ENCODE measurements around the gene CAND1.

- TF ChIP-seq CTCF (IDR thresholded peaks at IDR 0.05): no peak
- TF ChIP-seq EP300 (IDR thresholded peaks at IDR 0.05): no peak
- no peak for TF ChIP-seq POLR2A (IDR thresholded peaks at IDR 0.05)
Measured at GRCh38 chr12:67263471-67263870, 5.7 kb upstream of the CAND1 start.
